ENCODE results near the gene TAS2R46.
"Not testable (repeated sequence)": the region's sequence is repeated elsewhere in the genome, so short reads cannot be mapped to it uniquely, and the experiment has no call there.

TAS2R46 gene

GRCh38 chr12:11062194-11062593 is at the start of gene TAS2R46:
Gene TAS2R46, minus strand, starts transcription at chr12:11062294. Its CDS starts 0 bp downstream, at chr12:11062294.
- not testable (repeated sequence) for H2AFZ ChIP-seq; H3K27me3 ChIP-seq (ENCODE audit: control insufficient read depth, insufficient read depth, low read length); H3K9me3 ChIP-seq (ENCODE audit: control insufficient read depth, low read length); H3K27ac ChIP-seq; H3K4me1 ChIP-seq; H3K4me3 ChIP-seq (ENCODE audit: low read depth, low read length); H3K9ac ChIP-seq; H3K4me2 ChIP-seq (ENCODE audit: low read length); H3K36me3 ChIP-seq (ENCODE audit: control insufficient read depth, insufficient read depth, low read length); H3K79me2 ChIP-seq

- peaks cover 48% of the 10 kb centered on the region for H3K79me2 ChIP-seq
- H3K4me2 ChIP-seq (ENCODE audit: low read length); H3K36me3 ChIP-seq (ENCODE audit: control insufficient read depth, insufficient read depth, low read length); H2AFZ ChIP-seq; H3K4me1 ChIP-seq; H3K27ac ChIP-seq; H3K4me3 ChIP-seq (ENCODE audit: low read depth, low read length); H3K27me3 ChIP-seq (ENCODE audit: control insufficient read depth, insufficient read depth, low read length); H3K9me3 ChIP-seq (ENCODE audit: control insufficient read depth, low read length); H3K9ac ChIP-seq: not testable (repeated sequence)
Observed at GRCh38 chr12:11111213-11111612, 49.1 kb upstream of the TAS2R46 start.

- no peak overlapping the region for H3K4me3 ChIP-seq (ENCODE audit: low read depth, low read length)
- H3K27me3 ChIP-seq (ENCODE audit: control insufficient read depth, insufficient read depth, low read length): no peaks in the 10 kb centered on the region
- H3K4me1 ChIP-seq: no peaks in the 10 kb centered on the region
- peaks cover 37% of the 10 kb centered on the region for H3K79me2 ChIP-seq
- H2AFZ ChIP-seq: no peak overlapping the region
- no peak overlapping the region for H3K27ac ChIP-seq
- no peak overlapping the region for H3K4me2 ChIP-seq (ENCODE audit: low read length)
- no peaks in the 10 kb centered on the region for H3K9me3 ChIP-seq (ENCODE audit: control insufficient read depth, low read length)
- no peak overlapping the region for H3K9ac ChIP-seq
- no peak for TF ChIP-seq CTCF (IDR thresholded peaks at IDR 0.05)
- no peaks in the 10 kb centered on the region for H3K36me3 ChIP-seq (ENCODE audit: control insufficient read depth, insufficient read depth, low read length)
Observed at GRCh38 chr12:11108862-11109261, 46.8 kb upstream of the TAS2R46 start.

- peaks cover 33% of the 10 kb centered on the region for H3K79me2 ChIP-seq
- no peak overlapping the region for H3K4me2 ChIP-seq (ENCODE audit: low read length)
- H3K9me3 ChIP-seq (ENCODE audit: control insufficient read depth, low read length): no peaks in the 10 kb centered on the region
- H3K4me3 ChIP-seq (ENCODE audit: low read depth, low read length): no peak overlapping the region
- no peak overlapping the region for H3K27ac ChIP-seq
- no peak for TF ChIP-seq CTCF (IDR thresholded peaks at IDR 0.05)
- H2AFZ ChIP-seq: no peak overlapping the region
- no peaks in the 10 kb centered on the region for H3K4me1 ChIP-seq
- no peaks in the 10 kb centered on the region for H3K27me3 ChIP-seq (ENCODE audit: control insufficient read depth, insufficient read depth, low read length)
- no peaks in the 10 kb centered on the region for H3K36me3 ChIP-seq (ENCODE audit: control insufficient read depth, insufficient read depth, low read length)
- no peak overlapping the region for H3K9ac ChIP-seq
Observed at GRCh38 chr12:11107719-11108118, 45.6 kb upstream of the TAS2R46 start.

GRCh38 chr12:11106288-11106687 is 44.2 kb upstream of the TAS2R46 start:
- no peak for TF ChIP-seq CTCF (IDR thresholded peaks at IDR 0.05)
- H3K9me3 ChIP-seq (ENCODE audit: control insufficient read depth, low read length): no peaks in the 10 kb centered on the region
- H2AFZ ChIP-seq: no peak overlapping the region
- H3K4me3 ChIP-seq (ENCODE audit: low read depth, low read length): no peak overlapping the region
- no peaks in the 10 kb centered on the region for H3K4me1 ChIP-seq
- H3K27ac ChIP-seq: no peak overlapping the region
- no peaks in the 10 kb centered on the region for H3K36me3 ChIP-seq (ENCODE audit: control insufficient read depth, insufficient read depth, low read length)
- no peak overlapping the region for H3K9ac ChIP-seq
- no peak overlapping the region for H3K4me2 ChIP-seq (ENCODE audit: low read length)
- H3K27me3 ChIP-seq (ENCODE audit: control insufficient read depth, insufficient read depth, low read length): no peaks in the 10 kb centered on the region
- H3K79me2 ChIP-seq: peaks cover 21% of the 10 kb centered on the region

- Histone ChIP-seq H3K27me3 (ENCODE audit: control insufficient read depth, insufficient read depth, low read length) (no peaks in the 10 kb centered on the region), H3K4me3 (ENCODE audit: low read depth, low read length) (no peak overlapping the region), H3K4me2 (ENCODE audit: low read length) (no peak overlapping the region), H3K9me3 (ENCODE audit: control insufficient read depth, low read length) (no peaks in the 10 kb centered on the region), H3K9ac (no peak overlapping the region), H3K79me2 (peaks cover 14% of the 10 kb centered on the region), H3K4me1 (no peaks in the 10 kb centered on the region), H3K27ac (no peak overlapping the region), H3K36me3 (ENCODE audit: control insufficient read depth, insufficient read depth, low read length) (no peaks in the 10 kb centered on the region), H2AFZ (no peak overlapping the region)
- no peak for TF ChIP-seq CTCF (IDR thresholded peaks at IDR 0.05)
Observed at GRCh38 chr12:11105546-11105945, 43.5 kb upstream of the TAS2R46 start.

GRCh38 chr12:11094910-11095309 is 32.8 kb upstream of the TAS2R46 start:
- not testable (repeated sequence) for H3K9me3 ChIP-seq (ENCODE audit: control insufficient read depth, low read length); H3K9ac ChIP-seq; H3K4me1 ChIP-seq; H3K36me3 ChIP-seq (ENCODE audit: control insufficient read depth, insufficient read depth, low read length); H3K27ac ChIP-seq; H3K79me2 ChIP-seq; H2AFZ ChIP-seq; H3K4me2 ChIP-seq (ENCODE audit: low read length); H3K4me3 ChIP-seq (ENCODE audit: low read depth, low read length); H3K27me3 ChIP-seq (ENCODE audit: control insufficient read depth, insufficient read depth, low read length)
